Chondrocyte (in vitro differentiated cells): Measurements from ENCODE around the gene ZNF385C. TPM values are rescaled to one million over a fixed set of nuclear protein-coding genes. Genes with fewer than 3 reads are reported as not detected.

Experiments used
- DNase-seq: peaks from one replicate; pipeline ENCODE4 v3.0.0; 2021; ENCODE audit warnings: mixed read lengths, low spot score
- H3K27ac Mint-ChIP-seq: one replicate; pipeline ENCODE4 v1.8.0; 2021; ENCODE audit warnings: mild to moderate bottlenecking, moderate library complexity, mixed read lengths; ENCODE audit not compliant: unreplicated experiment
- H3K27me3 Mint-ChIP-seq: 2 replicates; pipeline ENCODE4 v1.8.0; 2021; ENCODE audit warnings: low read depth, mixed read lengths
- H3K36me3 Mint-ChIP-seq: 2 replicates; pipeline ENCODE4 v1.8.0; 2021; ENCODE audit warnings: low read depth, mixed read lengths
- H3K4me1 Mint-ChIP-seq: 2 replicates; pipeline ENCODE4 v1.8.0; 2021; ENCODE audit warnings: low read depth, mild to moderate bottlenecking, mixed read lengths
- H3K4me3 Mint-ChIP-seq: one replicate; pipeline ENCODE4 v1.8.0; 2021; ENCODE audit warnings: mild to moderate bottlenecking, moderate library complexity, mixed read lengths; ENCODE audit not compliant: unreplicated experiment
- H3K9me3 Mint-ChIP-seq: 2 replicates; pipeline ENCODE4 v1.8.0; 2021; ENCODE audit warnings: low read depth, mixed read lengths
- total RNA-seq: library from RNA; stranded (reverse); gene quantifications from 3 replicates; pipeline ENCODE4 v1.2.1, GENCODE V29; 2021
- TF ChIP-seq, protein P1 (sequence below): fragments of 200-600 bp; sonication (generic); IDR thresholded peaks from 2 replicates; pipeline ENCODE4 v1.5.0; 2021; ENCODE audit warnings: antibody characterized with exemption, mild to moderate bottlenecking, moderate library complexity

ZNF385C gene
- total RNA-seq, 1 donor from 2014 or later, result 0.07 TPM

DNA sequence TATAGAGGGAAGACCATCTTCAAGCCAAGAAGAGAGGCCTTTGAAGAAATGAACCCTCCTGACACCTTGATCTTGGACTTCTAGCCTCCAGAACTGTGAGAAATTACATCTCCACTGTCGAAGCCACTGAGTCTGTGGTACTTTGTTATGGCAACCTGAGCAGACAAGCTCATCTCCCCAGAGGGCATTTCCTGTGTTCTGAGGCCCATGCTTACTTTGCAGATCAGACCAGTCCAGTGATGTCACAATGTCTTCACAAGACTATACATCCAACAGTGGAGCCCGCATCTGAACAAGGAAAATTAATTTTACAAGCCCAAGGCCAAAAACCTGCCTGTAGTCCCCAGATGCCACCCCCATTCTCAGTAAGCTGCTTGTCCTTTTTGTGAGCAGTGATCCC is 33.1 kb downstream of the ZNF385C start:
- no peaks in the 10 kb centered on the region for H3K4me1 Mint-ChIP-seq
- H3K4me3 Mint-ChIP-seq, result no peak overlapping the region
- H3K27ac Mint-ChIP-seq, result no peak overlapping the region
- no peak for DNase-seq
- no peaks in the 10 kb centered on the region for H3K27me3 Mint-ChIP-seq
- no peaks in the 10 kb centered on the region for H3K36me3 Mint-ChIP-seq
- H3K9me3 Mint-ChIP-seq, result no peaks in the 10 kb centered on the region
- TF ChIP-seq, protein P1, sequence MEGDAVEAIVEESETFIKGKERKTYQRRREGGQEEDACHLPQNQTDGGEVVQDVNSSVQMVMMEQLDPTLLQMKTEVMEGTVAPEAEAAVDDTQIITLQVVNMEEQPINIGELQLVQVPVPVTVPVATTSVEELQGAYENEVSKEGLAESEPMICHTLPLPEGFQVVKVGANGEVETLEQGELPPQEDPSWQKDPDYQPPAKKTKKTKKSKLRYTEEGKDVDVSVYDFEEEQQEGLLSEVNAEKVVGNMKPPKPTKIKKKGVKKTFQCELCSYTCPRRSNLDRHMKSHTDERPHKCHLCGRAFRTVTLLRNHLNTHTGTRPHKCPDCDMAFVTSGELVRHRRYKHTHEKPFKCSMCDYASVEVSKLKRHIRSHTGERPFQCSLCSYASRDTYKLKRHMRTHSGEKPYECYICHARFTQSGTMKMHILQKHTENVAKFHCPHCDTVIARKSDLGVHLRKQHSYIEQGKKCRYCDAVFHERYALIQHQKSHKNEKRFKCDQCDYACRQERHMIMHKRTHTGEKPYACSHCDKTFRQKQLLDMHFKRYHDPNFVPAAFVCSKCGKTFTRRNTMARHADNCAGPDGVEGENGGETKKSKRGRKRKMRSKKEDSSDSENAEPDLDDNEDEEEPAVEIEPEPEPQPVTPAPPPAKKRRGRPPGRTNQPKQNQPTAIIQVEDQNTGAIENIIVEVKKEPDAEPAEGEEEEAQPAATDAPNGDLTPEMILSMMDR, result no peak

- no peak overlapping the region for H3K4me3 Mint-ChIP-seq
- TF ChIP-seq, protein P1, result no peak
- DNase-seq, result no peak
- H3K4me1 Mint-ChIP-seq, result no peaks in the 10 kb centered on the region
- no peaks in the 10 kb centered on the region for H3K27me3 Mint-ChIP-seq
- H3K36me3 Mint-ChIP-seq, result no peaks in the 10 kb centered on the region
- no peaks in the 10 kb centered on the region for H3K9me3 Mint-ChIP-seq
- no peak overlapping the region for H3K27ac Mint-ChIP-seq
Observed at GRCh38 chr17:42062681-42063080, 35.6 kb downstream of the ZNF385C start.

GRCh38 chr17:42061646-42062487 is 36.4 kb downstream of the ZNF385C start:
- DNase-seq, result no peak
- TF ChIP-seq, protein P1, result no peak
- Mint-ChIP-seq H3K4me3 (no peak overlapping the region), H3K36me3 (no peaks in the 10 kb centered on the region), H3K27me3 (no peaks in the 10 kb centered on the region), H3K27ac (no peak overlapping the region), H3K4me1 (no peaks in the 10 kb centered on the region), H3K9me3 (no peaks in the 10 kb centered on the region)

GRCh38 chr17:42060231-42060630 is 38.0 kb downstream of the ZNF385C start:
- TF ChIP-seq, protein P1, result no peak
- H3K27me3 Mint-ChIP-seq, result peaks cover 2% of the 10 kb centered on the region
- no peaks in the 10 kb centered on the region for H3K9me3 Mint-ChIP-seq
- no peaks in the 10 kb centered on the region for H3K4me1 Mint-ChIP-seq
- no peaks in the 10 kb centered on the region for H3K36me3 Mint-ChIP-seq
- no peak overlapping the region for H3K4me3 Mint-ChIP-seq
- H3K27ac Mint-ChIP-seq, result no peak overlapping the region
- DNase-seq, result no peak

DNA sequence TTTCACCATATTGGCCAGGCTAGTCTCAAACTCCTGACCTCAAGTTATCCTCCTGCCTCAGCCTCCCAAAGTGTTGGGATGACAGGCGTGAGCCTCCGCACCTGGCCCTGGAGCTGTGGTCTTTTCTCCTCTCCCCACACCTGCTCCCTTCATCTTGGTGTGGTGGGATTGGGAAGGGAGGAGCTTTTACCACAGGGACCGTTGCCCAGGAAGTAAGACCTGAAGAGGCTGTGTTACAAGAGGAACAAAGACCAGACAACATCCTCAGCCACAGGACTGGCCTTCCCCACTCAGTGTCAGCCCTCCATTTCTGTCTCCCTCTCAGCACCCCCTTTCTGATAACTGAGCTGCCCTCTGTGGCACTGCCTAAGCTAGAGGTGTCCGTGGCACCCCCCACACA is 38.5 kb downstream of the ZNF385C start:
- no peak overlapping the region for H3K27ac Mint-ChIP-seq
- H3K9me3 Mint-ChIP-seq, result no peaks in the 10 kb centered on the region
- no peak overlapping the region for H3K4me3 Mint-ChIP-seq
- no peak for DNase-seq
- TF ChIP-seq, protein P1, result no peak
- no peaks in the 10 kb centered on the region for H3K4me1 Mint-ChIP-seq
- peaks cover 7% of the 10 kb centered on the region for H3K27me3 Mint-ChIP-seq
- no peaks in the 10 kb centered on the region for H3K36me3 Mint-ChIP-seq
